VCaP (cell line): Measurements from ENCODE around the gene RNF208.
A peak's percentile ranks its signal among the peaks of the same experiment; 100 is the strongest.

Experiments used
- H3K27ac ChIP-seq: fragments of 450-650 bp; 2 replicates; pipeline ENCODE4 v1.5.1; 2017
- CTCF ChIP-seq: fragments of 450-650 bp; conservative IDR thresholded peaks from 2 replicates; pipeline ENCODE4 v1.5.1; 2017; ENCODE audit warnings: mild to moderate bottlenecking, moderate library complexity

RNF208 gene

GRCh38 chr9:137256856-137257255, 34.8 kb upstream of the RNF208 start:
- H3K27ac ChIP-seq, result peak overlapping the region; percentile 91; the same call in 1 of the 2 replicates

GRCh38 chr9:137256362-137256761, 34.3 kb upstream of the RNF208 start:
- H3K27ac ChIP-seq, result peak overlapping the region; percentile 91
- TF ChIP-seq CTCF, result no peak

More at GRCh38 chr9:137256856-137257255, 34.8 kb upstream of the RNF208 start:
- no peak for TF ChIP-seq CTCF

- H3K27ac ChIP-seq, result peak overlapping the region; percentile 91
- no peak for TF ChIP-seq CTCF
Observed at GRCh38 chr9:137255448-137256114, 33.5 kb upstream of the RNF208 start.

GRCh38 chr9:137254624-137255447, 32.8 kb upstream of the RNF208 start, which contains the start of gene NELFB:
Gene NELFB, plus strand, starts transcription at chr9:137255327.
- peak within 1 kb of the TSS; percentile 91 for H3K27ac ChIP-seq
- peak; percentile 16 for TF ChIP-seq CTCF

- peak overlapping the region; percentile 91 for H3K27ac ChIP-seq
- no peak for TF ChIP-seq CTCF
Observed at GRCh38 chr9:137253717-137254623, 31.9 kb upstream of the RNF208 start.

- no peak overlapping the region for H3K27ac ChIP-seq
- no peak for TF ChIP-seq CTCF
Observed at GRCh38 chr9:137252555-137253506, 30.8 kb upstream of the RNF208 start.
